Posterior cingulate gyrus (tissue), 11 donors: ENCODE data around the gene RHCG.

Source experiments
- DNase-seq, 10 donors: peaks; one replicate each; pipeline versions ENCODE4 v3.0.0 to v3.0.0-alpha.2; 2020 to 2021; ENCODE audit warnings: mixed read lengths in 3 of 10
- intact Hi-C: fragments of 100-400 bp; cut with DNase I; formaldehyde crosslinking; loops from one replicate; pipeline ENCODE4 v1.15.1; 2023

Gene RHCG

GRCh38 chr15:89496155-89497098 lies at the start of gene RHCG:
TSS of gene RHCG (minus strand) at chr15:89496583. CDS start at chr15:89496544, 39 bp downstream.
- intact Hi-C loops = no loop called here

GRCh38 chr15:89543389-89543788 lies 47.0 kb upstream of the RHCG start:
- intact Hi-C loops = no loop called here
- no peak for DNase-seq

More at GRCh38 chr15:89496155-89497098, at the start of gene RHCG:
- peak in 8 of 10 donors; percentile 39 to 92 (median 50) for DNase-seq

DNA sequence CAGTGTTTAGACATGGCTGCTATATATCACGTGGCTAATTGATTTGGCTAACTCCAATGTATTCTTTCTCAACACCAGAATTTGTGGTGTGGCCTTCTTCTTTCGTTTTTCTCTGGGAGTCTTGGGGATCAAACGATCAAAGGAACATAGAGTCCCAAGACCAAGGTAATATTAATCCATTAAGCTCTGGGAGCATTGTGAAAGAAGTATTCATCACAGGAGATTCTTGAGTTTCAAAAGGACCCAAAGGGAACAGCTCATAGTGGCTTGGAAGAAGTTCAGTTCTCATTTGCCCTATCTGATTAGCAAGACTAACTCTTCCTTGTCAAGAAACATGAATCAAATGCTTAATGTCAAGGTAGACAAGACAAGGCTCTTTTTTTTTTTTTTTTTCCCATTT lies 46.0 kb upstream of the RHCG start:
- no peak for DNase-seq
- intact Hi-C loops = no loop called here

DNA sequence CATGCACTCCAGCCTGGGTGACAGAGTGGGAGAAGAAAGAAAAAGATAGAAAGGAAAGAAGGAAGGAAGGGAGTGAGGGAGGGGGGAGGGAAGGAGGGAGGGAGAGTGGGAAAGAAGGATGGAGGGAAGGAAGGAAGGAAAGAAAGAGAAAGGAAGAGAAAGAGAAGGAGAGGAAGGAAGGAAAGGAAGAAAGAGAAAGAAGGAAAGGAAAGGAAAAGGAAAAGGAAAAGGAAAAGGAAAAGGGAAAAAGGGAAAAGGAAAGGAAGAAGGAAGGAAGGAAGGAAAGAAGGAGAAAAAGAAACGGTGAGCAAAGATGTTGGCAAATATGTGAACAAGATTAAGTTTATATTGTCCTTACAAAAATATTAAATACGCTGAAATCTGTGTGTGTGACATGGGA lies 42.6 kb upstream of the RHCG start:
- intact Hi-C loops = no loop called here
- DNase-seq = no peak

GRCh38 chr15:89533861-89534544 lies 37.6 kb upstream of the RHCG start:
- intact Hi-C loops = no loop called here

GRCh38 chr15:89531796-89532537 lies 35.6 kb upstream of the RHCG start:
- intact Hi-C loops = no loop called here
- no peak for DNase-seq

More at GRCh38 chr15:89533861-89534544, 37.6 kb upstream of the RHCG start:
- no peak for DNase-seq

- intact Hi-C loops = no loop called here
- no peak for DNase-seq
Observed at GRCh38 chr15:89530976-89531375, 34.6 kb upstream of the RHCG start.

DNA sequence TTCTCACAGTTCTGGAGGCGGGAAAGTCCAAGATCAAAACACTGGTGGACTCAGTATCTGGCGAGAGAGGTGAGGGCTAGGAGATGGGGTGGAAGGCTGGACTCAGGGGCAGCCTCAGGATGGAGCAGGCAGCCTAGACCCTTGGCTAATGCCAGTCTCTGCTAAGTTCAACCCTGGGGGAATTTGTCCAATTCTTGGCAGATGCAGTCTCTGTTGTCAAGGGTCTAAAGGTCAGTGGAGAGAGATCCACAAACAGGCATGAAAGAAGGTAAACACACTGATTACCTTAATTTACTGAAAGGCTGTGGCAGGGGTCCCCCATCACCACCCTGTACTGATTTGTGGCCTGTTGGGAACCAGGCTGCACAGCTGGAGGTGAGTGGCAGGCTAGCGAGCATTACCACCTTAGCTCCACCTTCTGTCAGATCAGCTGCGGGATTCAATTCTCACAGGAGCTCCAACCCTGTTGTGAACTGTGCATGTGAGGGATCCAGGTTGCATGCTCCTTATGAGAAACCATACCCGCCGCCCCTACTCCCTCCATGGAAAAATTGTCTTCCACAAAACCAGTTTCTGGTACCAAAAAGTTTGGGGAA lies 32.5 kb upstream of the RHCG start:
- no peak for DNase-seq
- intact Hi-C loops = no loop called here

GRCh38 chr15:89526601-89527441 lies 30.4 kb upstream of the RHCG start:
- no peak for DNase-seq
- intact Hi-C loops = no loop called here

- DNase-seq = no peak
- intact Hi-C loops = no loop called here
Observed at GRCh38 chr15:89526181-89526580, 29.8 kb upstream of the RHCG start.

DNA sequence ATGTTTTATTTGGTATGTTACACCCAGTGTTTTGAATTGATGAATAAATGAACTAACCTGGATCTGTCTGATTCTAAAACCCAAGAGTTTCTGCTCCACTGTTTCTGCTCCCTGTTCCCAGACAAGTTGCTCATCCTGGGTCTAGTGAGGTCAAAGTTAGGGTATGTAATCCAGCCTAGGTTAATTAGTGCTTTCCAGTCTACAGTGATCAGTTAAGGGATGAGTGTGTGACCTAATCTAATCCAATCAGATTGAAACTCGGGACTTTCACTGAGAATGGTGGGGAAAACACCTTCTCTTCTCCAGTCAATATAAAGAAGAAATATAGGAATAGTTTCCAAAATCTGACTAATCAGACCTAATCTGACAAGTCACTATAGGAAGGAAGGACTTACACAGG lies 27.8 kb upstream of the RHCG start:
- intact Hi-C loops = no loop called here
- DNase-seq = no peak

DNA sequence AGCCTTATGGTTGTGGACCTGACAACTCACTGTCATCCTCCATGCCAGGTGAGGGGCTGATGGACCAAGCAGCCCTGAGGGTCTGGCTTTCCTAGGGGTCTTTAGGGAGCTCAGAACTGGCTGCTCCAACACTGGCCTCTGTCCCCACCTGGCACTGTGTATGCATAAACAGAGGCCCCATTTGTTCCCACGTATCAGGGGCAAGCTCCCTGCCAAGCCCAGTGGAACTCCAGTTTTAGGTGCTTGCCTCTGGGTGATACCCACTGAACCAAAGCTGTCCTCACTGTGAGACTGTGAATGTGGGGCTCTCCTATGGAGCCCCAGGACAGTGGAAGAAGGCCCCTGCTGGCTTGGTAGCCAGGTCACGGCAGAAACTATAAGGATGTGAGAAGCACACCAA lies 26.7 kb upstream of the RHCG start:
- intact Hi-C loops = no loop called here

DNA sequence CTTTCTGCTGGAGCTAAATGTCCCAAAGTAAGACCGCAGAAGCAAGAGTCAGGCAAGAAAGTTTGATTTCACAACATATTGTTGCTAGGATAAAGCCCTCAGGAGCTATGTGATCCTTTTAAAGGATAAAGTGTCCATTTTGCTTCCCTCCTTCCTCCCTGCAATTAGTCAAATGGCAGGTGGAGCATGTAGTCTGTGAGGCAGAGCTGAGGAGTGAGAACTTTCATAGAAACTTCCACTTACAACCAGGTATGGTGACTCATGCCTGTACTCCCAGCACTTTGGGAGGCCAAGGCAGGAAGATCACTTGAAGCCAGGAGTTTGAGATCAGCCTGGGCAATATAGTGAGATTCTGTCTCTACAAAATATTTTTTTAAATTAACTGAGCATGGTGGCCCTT lies 25.2 kb upstream of the RHCG start:
- no peak for DNase-seq
- intact Hi-C loops = no loop called here

More for the DNA sequence above, 26.7 kb upstream of the RHCG start:
- no peak for DNase-seq

DNA sequence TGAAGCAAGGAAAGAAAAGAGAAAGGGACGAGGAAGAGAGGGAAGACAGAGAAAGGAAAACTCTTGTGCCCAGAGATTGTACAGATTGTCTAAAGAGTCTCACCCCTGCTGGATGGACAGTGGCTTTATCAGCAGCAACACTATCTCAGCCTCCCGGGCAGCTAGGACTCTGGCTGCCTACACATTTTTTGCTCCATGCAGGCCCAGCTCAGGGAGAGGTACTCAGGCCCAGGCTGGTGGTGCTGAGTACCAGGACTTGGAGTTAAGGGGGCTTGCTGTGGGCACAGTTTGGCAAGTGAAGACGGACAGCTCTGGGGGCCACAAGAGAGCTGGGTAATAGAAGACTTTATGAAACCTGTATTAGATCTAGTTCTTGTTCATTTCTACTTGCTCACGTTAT lies 19.1 kb upstream of the RHCG start:
- intact Hi-C loops = no loop called here
- DNase-seq = peak in 1 of 10 donors; percentile 43

GRCh38 chr15:89514596-89515406 lies 18.4 kb upstream of the RHCG start:
- intact Hi-C loops = no loop called here
- no peak for DNase-seq

GRCh38 chr15:89514186-89514585 lies 17.8 kb upstream of the RHCG start:
- intact Hi-C loops = no loop called here
- DNase-seq = peak in 1 of 10 donors; percentile 18

- DNase-seq = no peak
- intact Hi-C loops = no loop called here
Observed at GRCh38 chr15:89513284-89513683, 16.9 kb upstream of the RHCG start.

DNA sequence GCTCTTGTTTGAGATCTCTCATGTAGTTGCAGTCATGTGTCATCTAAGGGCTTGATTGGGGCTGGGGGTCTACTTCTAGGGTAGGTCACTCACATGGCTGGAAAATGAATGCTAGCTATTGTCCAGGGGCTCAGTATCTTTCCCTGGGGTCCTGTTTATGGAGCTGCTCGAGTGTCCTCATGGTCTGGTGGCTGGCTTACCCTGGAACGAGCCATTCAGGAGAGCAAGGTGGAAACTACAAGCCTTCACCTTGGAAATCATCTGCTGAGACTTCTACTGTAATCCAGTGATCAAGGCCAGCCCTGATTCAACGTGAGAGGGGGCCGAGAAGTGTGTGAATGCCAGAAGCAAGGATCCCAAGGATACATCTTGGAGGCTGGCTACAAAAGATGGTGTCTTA lies 16.2 kb upstream of the RHCG start:
- no peak for DNase-seq
- intact Hi-C loops = no loop called here
